GM23338 (cell line): ENCODE results near the gene ARL6IP4. TPM values are rescaled to one million over a fixed set of nuclear protein-coding genes. Genes with fewer than 3 reads are reported as not detected.

Experiments used
- ATAC-seq: fragments of 200-7000 bp; cut with Tn5 transposase; 3 replicates; pipeline ENCODE4 v1.9.1; 2020
- DNase-seq: peaks from one replicate; pipeline ENCODE4 v3.0.0-alpha.2; 2015; ENCODE audit warnings: low spot score
- H2AFZ ChIP-seq: fragments of 200-600 bp; sonication (generic); 2 replicates; pipeline ENCODE4 v1.8.0; 2016; ENCODE audit warnings: antibody characterized with exemption, mild to moderate bottlenecking, moderate library complexity
- H3F3A ChIP-seq: fragments of 200-600 bp; sonication (generic); replicated peaks from 2 replicates; pipeline ENCODE4 v1.8.0; 2017; ENCODE audit warnings: antibody characterized with exemption, mixed run types, low read depth
- H3K27ac ChIP-seq: fragments of 200-600 bp; sonication (generic); 2 replicates; pipeline ENCODE4 v1.6.1; 2016; ENCODE audit warnings: low read depth
- H3K27me3 ChIP-seq: fragments of 200-600 bp; sonication (generic); 2 replicates; pipeline ENCODE4 v1.8.0; 2016; ENCODE audit warnings: mild to moderate bottlenecking, mixed run types, moderate library complexity; ENCODE audit not compliant: insufficient read depth
- H3K36me3 ChIP-seq: fragments of 200-600 bp; sonication (generic); 2 replicates; pipeline ENCODE4 v1.8.0; 2016; ENCODE audit warnings: mild to moderate bottlenecking; ENCODE audit not compliant: insufficient read depth
- H3K4me1 ChIP-seq: fragments of 200-600 bp; sonication (generic); 2 replicates; pipeline ENCODE4 v1.8.0; 2016; ENCODE audit warnings: mild to moderate bottlenecking, moderate library complexity; ENCODE audit not compliant: insufficient read depth
- H3K4me2 ChIP-seq: fragments of 200-600 bp; sonication (generic); 2 replicates; pipeline ENCODE4 v1.7.1; 2017; ENCODE audit warnings: mixed run types
- H3K4me3 ChIP-seq: fragments of 200-600 bp; sonication (generic); 2 replicates; pipeline ENCODE4 v1.6.1; 2016; ENCODE audit warnings: mixed run types
- H3K79me2 ChIP-seq: fragments of 200-600 bp; sonication (generic); replicated peaks from 2 replicates; pipeline ENCODE4 v1.8.0; 2017; ENCODE audit warnings: mild to moderate bottlenecking; ENCODE audit not compliant: insufficient read depth
- H3K9me2 ChIP-seq: fragments of 200-600 bp; sonication (generic); 2 replicates; pipeline ENCODE4 v1.8.0; 2017; ENCODE audit not compliant: insufficient read depth
- H4K20me1 ChIP-seq: fragments of 200-600 bp; sonication (generic); replicated peaks from 2 replicates; pipeline ENCODE4 v1.8.0; 2017; ENCODE audit warnings: mild to moderate bottlenecking; ENCODE audit not compliant: insufficient read depth
- H3K27ac Mint-ChIP-seq: 2 replicates; pipeline ENCODE4 v1.8.0; 2020; ENCODE audit warnings: inconsistent platforms, mild to moderate bottlenecking, moderate library complexity, mixed read lengths
- H3K27me3 Mint-ChIP-seq: 3 replicates; pipeline ENCODE4 v1.8.0; 2022; ENCODE audit warnings: low read depth, mild to moderate bottlenecking, moderate library complexity, mixed read lengths, inconsistent platforms; ENCODE audit not compliant: insufficient read depth, poor library complexity
- H3K36me3 Mint-ChIP-seq: 3 replicates; pipeline ENCODE4 v1.8.0; 2021; ENCODE audit warnings: low read depth, mild to moderate bottlenecking, inconsistent platforms, moderate library complexity, mixed read lengths
- H3K4me1 Mint-ChIP-seq: 3 replicates; pipeline ENCODE4 v1.8.0; 2020; ENCODE audit warnings: mild to moderate bottlenecking, inconsistent platforms, mixed read lengths
- H3K4me3 Mint-ChIP-seq: 3 replicates; pipeline ENCODE4 v1.8.0; 2021; ENCODE audit warnings: moderate library complexity, mild to moderate bottlenecking, inconsistent platforms, mixed read lengths
- H3K9me3 Mint-ChIP-seq: 3 replicates; pipeline ENCODE4 v1.8.0; 2020; ENCODE audit warnings: moderate library complexity, mild to moderate bottlenecking, inconsistent platforms, mixed read lengths
- CREB1 ChIP-seq: fragments of 250-450 bp; sonication (Bioruptor Pico); IDR thresholded peaks from 2 replicates; pipeline ENCODE4 v1.5.0; 2020; ENCODE audit warnings: low read depth, mild to moderate bottlenecking, moderate library complexity
- EZH2 ChIP-seq: fragments of 200-600 bp; sonication (generic); IDR thresholded peaks from one replicate; pipeline ENCODE4 v1.8.0; 2017; ENCODE audit warnings: antibody characterized with exemption, mild to moderate bottlenecking, low read depth; ENCODE audit not compliant: unreplicated experiment
- EZH2phosphoT487 ChIP-seq: fragments of 200-600 bp; sonication (generic); IDR thresholded peaks from one replicate; pipeline ENCODE4 v1.8.1; 2018; ENCODE audit warnings: antibody characterized with exemption; ENCODE audit not compliant: unreplicated experiment
- NANOG ChIP-seq: IDR thresholded peaks from 2 replicates; pipeline ENCODE4 v1.6.1; 2016; ENCODE audit warnings: antibody characterized with exemption, borderline replicate concordance
- ZNF331 ChIP-seq: fragments of 250-450 bp; sonication (Bioruptor Pico); IDR thresholded peaks from 2 replicates; pipeline ENCODE4 v1.5.0; 2020; ENCODE audit warnings: low read depth, mild to moderate bottlenecking, moderate library complexity
- polyA plus RNA-seq: library from polyadenylated mRNA; unstranded; fragments of >200 nt; fragmentation: Nextera tagmentation; extraction: Ambion mirVana; gene quantifications from 2 replicates; pipeline ENCODE4 v1.2.1, GENCODE V29; 2016
- total RNA-seq: library from RNA; depleted of rRNA; stranded (reverse); fragments of >200 nt; shearing (Covaris generic); gene quantifications from 2 replicates; pipeline ENCODE4 v1.2.3, GENCODE V29; 2014
- TF ChIP-seq, protein P1 (sequence below): IDR thresholded peaks from one replicate; pipeline ENCODE4 v1.6.1; 2018; ENCODE audit warnings: antibody characterized with exemption; ENCODE audit not compliant: unreplicated experiment
- TF ChIP-seq, protein P2 (sequence below), 2 experiments: fragments of 200-600 bp in 1 of 2; sonication (generic) in 1 of 2; conservative IDR thresholded peaks; 2 replicates each; pipeline versions ENCODE4 v1.5.1 to v1.6.1; 2016 to 2017; ENCODE audit warnings: antibody characterized with exemption in 2 of 2, low read depth in 2 of 2, mild to moderate bottlenecking in 2 of 2, moderate library complexity in 1 of 2
- TF ChIP-seq, protein P3 (sequence below): IDR thresholded peaks from 2 replicates; pipeline ENCODE4 v1.6.1; 2016; ENCODE audit warnings: antibody characterized with exemption

Gene ARL6IP4
- total and polyA plus RNA-seq, 2 experiments from 2014 or later: 85.5 to 169 TPM

DNA sequence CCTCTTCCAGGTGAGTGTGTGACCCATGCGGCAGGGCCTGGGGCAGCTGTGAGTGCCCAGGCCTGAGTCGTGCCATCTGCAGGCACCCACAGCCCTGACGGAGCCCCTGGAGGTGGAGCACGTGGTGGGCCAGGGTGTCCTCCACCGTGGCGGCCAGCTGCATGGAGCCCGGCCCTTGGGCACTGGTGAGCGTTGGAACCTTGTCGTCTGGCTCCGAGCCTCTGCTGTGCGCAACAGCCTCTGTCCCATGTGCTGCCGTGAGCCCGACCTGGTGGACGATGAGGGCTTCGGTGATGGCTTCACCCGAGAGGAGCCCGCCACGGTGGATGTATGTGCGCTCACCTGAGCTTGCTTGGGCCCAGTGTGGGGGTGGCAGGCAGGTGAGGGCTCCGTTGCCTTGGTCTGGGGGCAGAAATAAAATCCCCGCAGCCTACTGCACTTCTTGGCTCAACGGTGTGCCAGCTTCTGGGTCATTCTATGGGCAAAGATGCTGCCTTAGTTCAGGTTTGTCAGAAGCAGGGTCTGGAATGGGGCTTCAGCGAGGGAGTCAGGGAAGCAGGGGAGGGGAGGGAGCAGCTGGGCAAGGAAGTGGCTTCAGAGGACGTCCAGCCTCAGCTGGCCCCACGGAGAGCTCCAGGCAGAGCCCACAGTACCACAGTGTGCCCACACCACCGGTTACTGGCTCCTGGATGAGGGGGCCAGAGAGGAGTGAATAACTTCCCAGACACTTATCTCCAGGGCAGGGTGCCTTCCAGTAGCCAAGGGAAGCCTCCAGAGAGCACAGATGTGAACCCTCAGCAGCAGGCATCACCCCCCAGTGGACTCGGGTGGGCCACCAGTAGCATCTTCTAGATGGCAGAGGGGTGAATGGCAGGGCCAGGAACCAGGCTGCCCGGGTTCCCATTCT, 1.2 kb upstream of the ARL6IP4 start:
- H3K9me3 Mint-ChIP-seq: no peaks in the 10 kb centered on the region
- H3K36me3 ChIP-seq: no peaks in the 10 kb centered on the region; the same call in 1 of the 2 replicates
- H3K9me2 ChIP-seq: no peaks in the 10 kb centered on the region
- H3K4me3 ChIP-seq: peak overlapping the region; percentile 92
- no peak overlapping the region for H3K27ac ChIP-seq
- ATAC-seq: no peak
- no peaks in the 10 kb centered on the region; the same call in 2 of the 3 replicates for H3K36me3 Mint-ChIP-seq
- H3K79me2 ChIP-seq: peaks cover 23% of the 10 kb centered on the region; the same call in 1 of the 2 replicates
- H4K20me1 ChIP-seq: no peaks in the 10 kb centered on the region; the same call in 1 of the 2 replicates
- H3K27ac Mint-ChIP-seq: no peak overlapping the region
- TF ChIP-seq, protein P1, sequence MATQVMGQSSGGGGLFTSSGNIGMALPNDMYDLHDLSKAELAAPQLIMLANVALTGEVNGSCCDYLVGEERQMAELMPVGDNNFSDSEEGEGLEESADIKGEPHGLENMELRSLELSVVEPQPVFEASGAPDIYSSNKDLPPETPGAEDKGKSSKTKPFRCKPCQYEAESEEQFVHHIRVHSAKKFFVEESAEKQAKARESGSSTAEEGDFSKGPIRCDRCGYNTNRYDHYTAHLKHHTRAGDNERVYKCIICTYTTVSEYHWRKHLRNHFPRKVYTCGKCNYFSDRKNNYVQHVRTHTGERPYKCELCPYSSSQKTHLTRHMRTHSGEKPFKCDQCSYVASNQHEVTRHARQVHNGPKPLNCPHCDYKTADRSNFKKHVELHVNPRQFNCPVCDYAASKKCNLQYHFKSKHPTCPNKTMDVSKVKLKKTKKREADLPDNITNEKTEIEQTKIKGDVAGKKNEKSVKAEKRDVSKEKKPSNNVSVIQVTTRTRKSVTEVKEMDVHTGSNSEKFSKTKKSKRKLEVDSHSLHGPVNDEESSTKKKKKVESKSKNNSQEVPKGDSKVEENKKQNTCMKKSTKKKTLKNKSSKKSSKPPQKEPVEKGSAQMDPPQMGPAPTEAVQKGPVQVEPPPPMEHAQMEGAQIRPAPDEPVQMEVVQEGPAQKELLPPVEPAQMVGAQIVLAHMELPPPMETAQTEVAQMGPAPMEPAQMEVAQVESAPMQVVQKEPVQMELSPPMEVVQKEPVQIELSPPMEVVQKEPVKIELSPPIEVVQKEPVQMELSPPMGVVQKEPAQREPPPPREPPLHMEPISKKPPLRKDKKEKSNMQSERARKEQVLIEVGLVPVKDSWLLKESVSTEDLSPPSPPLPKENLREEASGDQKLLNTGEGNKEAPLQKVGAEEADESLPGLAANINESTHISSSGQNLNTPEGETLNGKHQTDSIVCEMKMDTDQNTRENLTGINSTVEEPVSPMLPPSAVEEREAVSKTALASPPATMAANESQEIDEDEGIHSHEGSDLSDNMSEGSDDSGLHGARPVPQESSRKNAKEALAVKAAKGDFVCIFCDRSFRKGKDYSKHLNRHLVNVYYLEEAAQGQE: no peak
- TF ChIP-seq, protein P2, sequence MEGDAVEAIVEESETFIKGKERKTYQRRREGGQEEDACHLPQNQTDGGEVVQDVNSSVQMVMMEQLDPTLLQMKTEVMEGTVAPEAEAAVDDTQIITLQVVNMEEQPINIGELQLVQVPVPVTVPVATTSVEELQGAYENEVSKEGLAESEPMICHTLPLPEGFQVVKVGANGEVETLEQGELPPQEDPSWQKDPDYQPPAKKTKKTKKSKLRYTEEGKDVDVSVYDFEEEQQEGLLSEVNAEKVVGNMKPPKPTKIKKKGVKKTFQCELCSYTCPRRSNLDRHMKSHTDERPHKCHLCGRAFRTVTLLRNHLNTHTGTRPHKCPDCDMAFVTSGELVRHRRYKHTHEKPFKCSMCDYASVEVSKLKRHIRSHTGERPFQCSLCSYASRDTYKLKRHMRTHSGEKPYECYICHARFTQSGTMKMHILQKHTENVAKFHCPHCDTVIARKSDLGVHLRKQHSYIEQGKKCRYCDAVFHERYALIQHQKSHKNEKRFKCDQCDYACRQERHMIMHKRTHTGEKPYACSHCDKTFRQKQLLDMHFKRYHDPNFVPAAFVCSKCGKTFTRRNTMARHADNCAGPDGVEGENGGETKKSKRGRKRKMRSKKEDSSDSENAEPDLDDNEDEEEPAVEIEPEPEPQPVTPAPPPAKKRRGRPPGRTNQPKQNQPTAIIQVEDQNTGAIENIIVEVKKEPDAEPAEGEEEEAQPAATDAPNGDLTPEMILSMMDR (conservative IDR thresholded peaks at IDR 0.05; ENCODE audit: low read depth in 2 of 2): no peak
- TF ChIP-seq NANOG (no peak), EZH2 (no peak)
- H3K4me1 Mint-ChIP-seq: peaks cover 18% of the 10 kb centered on the region
- no peaks in the 10 kb centered on the region for H3K27me3 ChIP-seq
- peak overlapping the region; percentile 96 for H3K4me2 ChIP-seq
- peaks cover 20% of the 10 kb centered on the region; the same call in 1 of the 2 replicates for H3K4me1 ChIP-seq
- DNase-seq: peak; percentile 48
- H2AFZ ChIP-seq: peak overlapping the region; percentile 83; the same call in 1 of the 2 replicates
- no peaks in the 10 kb centered on the region for H3F3A ChIP-seq
- peak overlapping the region; percentile 82 for H3K4me3 Mint-ChIP-seq
- peaks cover 31% of the 10 kb centered on the region for H3K27me3 Mint-ChIP-seq

DNA sequence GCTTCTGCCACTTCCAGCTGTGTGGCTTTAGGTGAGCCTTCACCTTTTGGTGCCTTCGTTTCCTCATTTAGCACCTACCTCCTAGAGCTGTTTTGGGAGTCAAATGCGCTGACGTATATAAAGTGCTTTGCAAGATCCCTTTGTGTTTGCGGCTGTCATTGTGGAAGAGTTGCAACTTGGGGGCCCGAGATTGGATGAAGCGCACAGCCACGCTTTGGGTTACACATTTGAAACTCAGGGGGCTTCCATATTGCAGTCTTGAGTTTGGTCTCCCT, 636 bp upstream of the ARL6IP4 start:
- DNase-seq: no peak
- no peaks in the 10 kb centered on the region for H3K9me3 Mint-ChIP-seq

More for the DNA sequence above, 636 bp upstream of the ARL6IP4 start:
- no peaks in the 10 kb centered on the region; the same call in 1 of the 2 replicates for H3K36me3 ChIP-seq
- no peaks in the 10 kb centered on the region for H3K27me3 ChIP-seq
- H3K79me2 ChIP-seq: peaks cover 23% of the 10 kb centered on the region; the same call in 1 of the 2 replicates
- peak overlapping the region; percentile 92 for H3K4me3 ChIP-seq
- no peak for ATAC-seq
- H4K20me1 ChIP-seq: no peaks in the 10 kb centered on the region; the same call in 1 of the 2 replicates
- H3K9me2 ChIP-seq: no peaks in the 10 kb centered on the region
- H3K27ac ChIP-seq: no peak overlapping the region
- Mint-ChIP-seq H3K4me3 (peak overlapping the region; percentile 82), H3K36me3 (no peaks in the 10 kb centered on the region; the same call in 2 of the 3 replicates), H3K27me3 (peaks cover 25% of the 10 kb centered on the region), H3K4me1 (peaks cover 21% of the 10 kb centered on the region), H3K27ac (peak overlapping the region; percentile 11; the same call in 1 of the 2 replicates)
- no peaks in the 10 kb centered on the region for H3F3A ChIP-seq
- peaks cover 22% of the 10 kb centered on the region; the same call in 1 of the 2 replicates for H3K4me1 ChIP-seq
- TF ChIP-seq CREB1: no peak
- TF ChIP-seq ZNF331 (CRISPR knock-in tag): no peak
- no peak for TF ChIP-seq NANOG
- TF ChIP-seq, protein P3, sequence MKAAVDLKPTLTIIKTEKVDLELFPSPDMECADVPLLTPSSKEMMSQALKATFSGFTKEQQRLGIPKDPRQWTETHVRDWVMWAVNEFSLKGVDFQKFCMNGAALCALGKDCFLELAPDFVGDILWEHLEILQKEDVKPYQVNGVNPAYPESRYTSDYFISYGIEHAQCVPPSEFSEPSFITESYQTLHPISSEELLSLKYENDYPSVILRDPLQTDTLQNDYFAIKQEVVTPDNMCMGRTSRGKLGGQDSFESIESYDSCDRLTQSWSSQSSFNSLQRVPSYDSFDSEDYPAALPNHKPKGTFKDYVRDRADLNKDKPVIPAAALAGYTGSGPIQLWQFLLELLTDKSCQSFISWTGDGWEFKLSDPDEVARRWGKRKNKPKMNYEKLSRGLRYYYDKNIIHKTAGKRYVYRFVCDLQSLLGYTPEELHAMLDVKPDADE: no peak
- TF ChIP-seq EZH2: no peak
- TF ChIP-seq, protein P1: no peak
- TF ChIP-seq EZH2phosphoT487: no peak
- H2AFZ ChIP-seq: peak overlapping the region; percentile 83
- H3K4me2 ChIP-seq: peak overlapping the region; percentile 96
